Epithelial cell of prostate (primary cell): ENCODE measurements around the gene CYSTM1.
"Not testable (repeated sequence)": the region's sequence is repeated elsewhere in the genome, so short reads cannot be mapped to it uniquely, and the experiment has no call there.

Source experiments
- DNase-seq: peaks from one replicate; pipeline ENCODE4 v3.0.0-alpha.2; 2011; ENCODE audit warnings: low read depth, low spot score
- H3K27ac ChIP-seq: fragments of 450-650 bp; 2 replicates; pipeline ENCODE4 v1.5.1; 2017; ENCODE audit warnings: mild to moderate bottlenecking

CYSTM1 gene

DNA sequence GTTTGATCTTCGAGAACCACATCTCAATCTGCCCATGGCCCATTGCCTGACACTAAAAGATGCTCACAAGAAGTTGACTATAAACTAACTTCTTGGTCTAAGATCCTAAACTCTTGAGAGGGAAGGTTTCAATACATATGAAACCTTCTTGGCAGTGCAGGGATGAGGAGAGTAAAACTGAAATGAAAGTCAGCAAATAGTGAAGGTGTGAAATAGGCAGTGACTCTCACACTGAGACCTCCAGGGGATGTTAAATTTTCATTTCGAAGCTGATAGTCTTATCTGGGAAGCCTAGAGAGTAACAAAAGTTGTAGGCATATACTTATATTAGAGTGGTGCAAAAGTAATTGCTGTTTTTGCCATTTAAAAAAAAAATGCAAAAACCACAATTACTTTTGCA, 974 bp upstream of the CYSTM1 start:
- no peak overlapping the region for H3K27ac ChIP-seq
- DNase-seq, result no peak

DNA sequence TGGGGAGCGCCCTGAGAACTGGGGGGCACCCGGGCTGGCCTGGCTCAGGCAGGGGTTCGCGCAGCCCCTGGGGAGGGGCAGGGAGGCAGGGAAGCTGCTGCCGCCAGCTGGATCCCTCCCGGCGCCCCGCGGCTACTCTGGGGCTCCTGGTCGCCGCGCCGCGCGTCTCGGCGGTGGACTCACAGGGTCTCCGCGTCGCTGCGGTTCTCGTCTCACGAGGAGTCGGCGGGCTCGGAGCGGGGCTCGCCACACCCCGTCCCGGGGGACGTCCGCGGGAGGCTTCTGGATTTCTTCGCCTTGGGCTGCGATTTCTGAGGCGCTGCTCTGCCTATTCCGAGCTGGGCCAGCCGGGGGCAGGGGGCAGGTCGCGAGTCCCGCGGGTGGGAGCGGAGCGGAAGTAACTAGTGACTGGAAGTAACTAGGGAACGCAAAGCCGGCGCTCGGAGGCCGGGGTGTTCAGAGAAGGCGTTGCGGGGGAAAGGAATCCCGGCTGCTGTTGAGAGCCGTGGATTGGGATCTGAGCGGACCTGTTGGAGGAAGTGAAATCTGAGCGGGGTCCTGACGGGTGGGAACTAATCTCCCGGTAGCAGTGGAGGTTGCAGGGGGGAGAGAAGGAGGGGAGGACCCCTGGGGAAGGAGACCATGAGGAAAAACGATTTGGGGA, 511 bp downstream of the CYSTM1 start:
- DNase-seq, result no peak
- peak overlapping the region; percentile 79 for H3K27ac ChIP-seq

DNA sequence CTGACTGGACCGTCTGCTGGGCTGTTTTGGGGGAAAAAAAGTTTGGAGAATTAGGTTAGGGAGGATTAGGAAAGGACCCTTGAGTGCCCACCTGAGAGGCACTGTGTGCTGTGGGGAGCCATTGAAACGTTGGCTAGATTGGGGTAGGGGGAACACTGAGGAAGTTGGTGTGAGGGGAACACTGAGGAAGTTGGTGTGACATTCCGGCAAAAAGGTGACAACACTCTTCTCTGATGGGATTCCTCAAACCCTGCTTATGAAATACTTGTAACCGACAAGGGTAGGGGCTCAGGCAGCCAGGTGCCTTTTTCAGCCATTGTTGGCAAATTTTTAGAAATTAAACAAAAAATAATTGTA, 1.0 kb downstream of the CYSTM1 start:
- DNase-seq, result no peak
- H3K27ac ChIP-seq, result peak overlapping the region; percentile 79

DNA sequence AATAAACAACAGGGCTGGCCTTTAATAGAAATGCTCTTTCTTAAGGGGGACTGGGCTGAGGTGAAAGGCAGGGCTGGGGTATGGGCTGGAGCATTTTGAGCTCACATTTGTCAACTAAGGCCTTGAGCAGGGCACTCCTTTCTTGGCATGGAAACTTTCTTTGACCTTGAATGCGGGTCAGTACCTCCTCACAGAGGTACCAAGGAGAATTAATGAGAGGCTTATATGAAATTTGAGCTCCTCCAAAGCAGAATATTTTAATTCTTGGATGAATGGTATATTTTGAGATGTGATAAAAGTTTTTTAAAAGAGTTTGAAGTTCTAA, 3.1 kb downstream of the CYSTM1 start:
- no peak overlapping the region for H3K27ac ChIP-seq
- DNase-seq, result no peak

DNA sequence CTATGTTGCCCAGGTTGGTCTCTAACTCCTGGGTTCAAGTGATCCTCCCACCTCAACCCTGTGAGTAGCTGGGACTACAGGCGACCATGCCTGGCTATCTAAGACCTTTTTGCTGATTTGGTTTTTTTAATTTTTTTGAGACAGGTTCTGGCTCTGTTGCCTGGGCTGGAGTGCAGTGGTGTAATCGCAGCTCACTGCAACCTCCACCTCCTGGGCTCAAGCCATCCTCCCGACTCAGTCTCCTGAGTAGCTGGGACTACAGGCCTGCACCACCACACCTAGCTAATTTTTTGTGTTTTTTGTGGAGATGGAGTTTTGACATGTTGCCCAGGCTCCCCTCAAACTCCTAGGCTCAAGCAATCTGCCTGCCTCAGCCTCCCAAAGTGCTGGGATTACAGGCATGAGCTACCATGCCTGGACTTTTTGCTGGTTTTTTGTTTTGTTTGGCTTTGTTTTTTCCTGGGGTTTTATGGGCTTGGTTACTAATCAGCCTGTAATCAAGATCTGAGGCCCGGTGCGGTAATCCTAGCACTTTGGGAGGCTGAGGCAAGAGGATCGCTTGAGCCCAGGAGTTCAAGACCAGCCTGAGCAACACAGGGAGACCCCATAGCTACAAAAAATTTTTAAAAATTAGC, 3.6 kb downstream of the CYSTM1 start:
- H3K27ac ChIP-seq, result no peak overlapping the region
- DNase-seq, result no peak

DNA sequence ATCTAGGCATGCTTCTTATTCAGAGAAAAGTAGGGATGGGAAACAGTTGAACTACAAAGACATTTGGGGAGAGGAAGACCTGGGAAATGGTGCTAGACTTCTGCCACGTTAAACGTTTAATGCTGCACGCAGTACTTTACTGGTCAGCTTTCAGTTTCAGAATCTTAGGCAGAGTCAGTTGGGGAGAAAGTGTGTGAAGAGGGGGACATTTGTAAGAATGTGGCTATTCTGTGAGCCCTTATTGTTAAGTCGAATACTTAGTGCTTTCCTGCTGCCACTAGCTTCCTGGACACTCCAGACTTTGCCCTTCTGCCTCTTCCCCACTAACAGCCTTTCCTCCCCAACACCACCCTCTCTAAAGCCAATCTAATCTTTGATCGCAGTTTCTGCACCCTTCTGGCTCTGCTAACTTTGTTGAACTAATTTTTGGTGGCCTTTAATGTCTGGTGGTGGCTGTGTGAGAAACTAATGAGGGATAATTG, 6.1 kb downstream of the CYSTM1 start:
- no peak for DNase-seq
- H3K27ac ChIP-seq, result no peak overlapping the region

DNA sequence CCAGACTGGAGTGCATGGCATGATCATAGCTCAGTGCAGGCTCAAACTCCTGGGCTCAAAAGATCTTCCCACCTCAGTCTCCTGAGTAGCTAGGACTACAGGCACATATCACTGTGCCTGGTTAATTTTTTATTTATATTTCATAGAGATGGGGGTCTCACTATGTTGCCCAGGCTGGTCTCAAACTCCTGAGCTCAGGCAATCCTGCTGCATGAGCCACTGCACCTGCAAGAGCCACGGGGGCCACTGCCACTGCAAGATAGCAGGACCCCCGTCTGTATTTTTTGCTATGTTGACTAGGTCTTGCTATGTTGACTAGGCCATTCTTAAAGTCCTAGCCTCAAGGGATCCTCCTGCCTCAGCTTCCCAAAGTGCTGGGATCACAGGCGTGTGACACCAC, 6.5 kb downstream of the CYSTM1 start:
- no peak overlapping the region for H3K27ac ChIP-seq
- DNase-seq, result no peak

DNA sequence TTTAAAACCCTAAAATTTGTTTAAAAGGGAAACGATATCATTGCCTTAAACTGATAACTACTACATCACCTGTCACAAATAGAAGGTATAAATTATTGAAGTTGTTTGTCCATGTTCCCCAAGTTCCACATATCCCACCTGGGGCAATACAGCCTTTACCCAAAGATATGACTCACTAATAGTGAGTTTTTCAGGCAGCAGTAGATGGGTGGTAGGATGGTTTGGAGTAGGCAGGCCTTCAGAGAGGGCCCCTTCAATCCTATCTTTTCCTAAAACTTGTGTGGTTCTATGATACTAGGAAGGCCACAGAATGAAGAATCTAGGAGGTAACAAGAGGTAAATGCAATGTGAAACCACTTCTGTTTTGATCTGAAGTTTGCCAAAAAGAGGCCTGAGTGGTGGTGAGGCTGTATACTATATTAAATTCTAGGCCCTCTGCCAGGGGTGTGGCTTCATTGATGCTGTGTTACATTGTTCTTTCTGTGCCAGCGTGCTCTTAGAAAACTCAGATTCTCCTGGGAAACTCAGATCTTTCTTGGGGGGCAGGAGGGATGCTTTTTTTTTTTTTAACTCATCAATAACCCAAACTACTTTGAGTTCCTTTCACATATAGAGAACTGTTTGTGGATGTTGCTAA, 7.2 kb downstream of the CYSTM1 start:
- no peak for DNase-seq
- no peak overlapping the region for H3K27ac ChIP-seq

DNA sequence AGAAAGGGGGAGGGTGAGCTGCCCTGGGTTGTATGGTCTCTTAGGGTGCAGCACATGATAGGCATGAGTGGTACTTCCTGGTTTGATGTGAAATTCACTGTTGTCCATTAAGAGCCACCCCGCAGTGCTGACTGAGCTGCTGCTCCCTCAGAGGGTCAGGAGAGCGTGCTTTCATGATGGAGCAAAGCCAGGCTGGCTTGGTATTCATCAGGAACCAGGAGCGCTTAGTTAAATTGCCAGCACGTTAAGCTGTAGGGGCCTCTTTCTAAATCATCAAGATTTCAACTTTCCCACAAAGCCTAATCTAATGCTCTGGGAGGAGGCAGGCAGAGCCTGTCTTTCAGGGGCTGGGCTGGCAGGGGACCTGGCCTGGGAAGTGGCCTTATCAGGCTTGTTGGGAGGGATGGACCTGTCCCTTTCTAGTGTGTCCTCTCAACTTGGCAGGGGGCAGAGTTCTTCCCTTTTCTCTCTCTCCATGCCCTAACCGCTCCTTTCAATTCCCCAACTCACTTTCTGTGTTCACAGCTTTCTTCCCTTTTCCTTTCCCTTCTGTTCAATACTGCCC, 7.9 kb downstream of the CYSTM1 start:
- no peak overlapping the region for H3K27ac ChIP-seq
- DNase-seq, result no peak

DNA sequence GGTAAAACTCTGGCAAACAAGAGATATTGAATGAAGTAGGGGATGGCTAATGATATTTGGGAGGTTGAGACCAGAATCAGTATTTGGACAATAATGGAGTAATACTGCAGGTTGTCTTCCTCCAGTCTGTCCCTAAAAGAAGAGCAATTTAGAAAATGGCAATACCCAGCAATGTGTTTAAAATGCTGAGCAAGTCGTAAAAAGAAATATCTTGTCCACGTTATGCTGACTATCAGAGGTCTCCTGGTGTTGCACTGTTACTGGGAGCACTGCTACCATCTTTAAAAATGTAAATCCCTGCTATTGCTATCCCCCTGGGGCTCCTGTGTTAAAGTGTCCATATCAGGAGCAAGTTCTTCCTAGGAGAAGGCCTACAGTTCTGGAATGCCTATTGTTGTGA, 10.4 kb downstream of the CYSTM1 start:
- no peak overlapping the region for H3K27ac ChIP-seq

DNA sequence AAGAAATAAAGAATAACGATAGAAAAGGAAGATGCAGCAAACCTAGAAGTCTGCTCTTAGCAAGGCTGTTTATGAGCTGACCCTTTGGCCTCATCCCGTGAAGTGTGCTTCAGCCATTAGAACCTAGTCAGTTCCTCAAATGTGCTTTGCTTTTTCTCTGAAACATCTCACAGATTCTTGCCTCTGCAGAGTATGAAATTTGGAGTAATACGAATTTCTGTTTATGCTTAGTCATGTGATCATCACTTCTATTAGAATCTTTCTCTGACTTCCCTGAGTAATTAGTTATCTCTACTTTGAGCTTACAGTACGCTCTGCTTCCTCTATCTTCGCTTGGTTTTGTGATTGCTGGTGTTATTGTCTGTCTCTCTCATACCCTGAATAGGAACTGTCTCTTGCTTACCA, 11.3 kb downstream of the CYSTM1 start:
- no peak overlapping the region for H3K27ac ChIP-seq
- DNase-seq, result no peak

More for the DNA sequence above, 10.4 kb downstream of the CYSTM1 start:
- no peak for DNase-seq

DNA sequence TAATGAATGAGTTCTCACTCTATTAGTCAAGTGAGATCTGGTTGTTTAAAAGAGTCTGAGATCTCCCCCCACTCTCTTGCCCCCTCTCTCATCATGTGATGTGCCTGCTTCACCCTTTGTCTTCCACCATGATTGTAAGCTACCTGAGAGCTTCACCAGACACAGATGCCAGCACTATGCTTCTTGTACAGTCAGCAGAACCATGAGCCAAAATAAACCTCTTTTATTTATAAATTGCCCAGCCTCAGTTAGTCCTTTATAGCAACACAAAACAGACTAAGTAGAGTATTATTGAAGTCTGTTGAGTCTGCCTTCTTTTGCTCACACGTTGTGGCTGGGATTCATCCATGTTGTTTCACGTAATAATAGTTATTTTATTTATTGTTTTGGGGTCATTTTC, 14.3 kb downstream of the CYSTM1 start:
- H3K27ac ChIP-seq, result peak overlapping the region; percentile 57
- no peak for DNase-seq

DNA sequence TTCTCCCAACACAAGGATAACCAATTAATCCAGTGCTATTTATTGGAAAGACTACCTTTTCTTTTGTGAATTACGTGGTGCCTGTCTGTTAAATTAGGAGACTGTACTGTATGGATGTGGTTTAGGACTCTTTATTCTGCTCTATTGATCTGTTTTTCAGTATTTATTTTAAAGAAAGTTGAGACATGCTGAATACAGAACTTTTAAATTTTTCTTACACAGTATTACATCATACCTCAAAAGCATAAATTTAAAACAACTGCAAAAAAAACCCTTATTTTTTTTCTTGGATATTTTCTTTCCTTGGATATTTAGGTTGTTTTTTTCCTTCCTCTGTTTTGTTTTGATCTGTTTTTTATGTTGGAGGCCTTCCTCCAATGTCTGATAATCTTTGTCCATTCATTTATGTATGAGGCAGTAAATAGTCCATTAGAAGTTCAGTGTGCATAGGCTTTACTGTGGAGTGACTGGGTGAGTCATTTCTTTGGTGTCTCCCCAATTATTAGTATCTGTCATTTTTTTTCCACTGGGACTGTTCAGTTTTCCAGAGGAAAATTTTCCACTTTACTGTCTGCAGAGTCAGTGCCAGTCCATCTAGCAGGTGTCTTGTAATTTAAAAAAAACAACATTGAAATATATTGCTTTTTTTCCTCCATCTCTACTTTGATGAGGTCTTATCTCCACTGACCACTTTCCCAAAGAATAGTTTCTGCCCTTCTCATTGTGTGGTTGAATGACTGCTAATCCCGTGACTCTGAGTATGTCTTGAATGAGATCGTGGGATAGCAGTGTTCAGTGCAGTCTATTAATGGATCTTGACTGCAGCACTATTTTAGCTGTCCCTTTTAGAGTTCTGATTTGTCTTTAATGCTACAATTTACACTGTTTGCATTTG, 15.2 kb downstream of the CYSTM1 start:
- no peak for DNase-seq

DNA sequence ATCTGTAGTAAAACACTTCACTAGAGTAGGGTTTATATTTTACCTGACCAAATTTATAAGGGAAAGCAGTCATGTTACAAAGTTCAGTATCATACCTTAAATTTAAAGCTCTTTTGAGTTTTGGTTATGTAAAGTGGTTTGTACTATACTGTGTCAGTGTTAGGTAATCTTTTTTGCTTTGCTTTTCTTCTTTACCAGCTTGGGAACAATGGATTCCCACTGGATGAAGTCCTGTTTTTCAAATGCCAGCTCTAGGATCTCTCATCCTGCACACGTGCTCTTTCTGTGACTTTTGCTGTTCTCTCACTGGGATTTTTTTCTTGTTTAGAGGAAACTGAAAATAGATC, 15.9 kb downstream of the CYSTM1 start:
- H3K27ac ChIP-seq, result peak overlapping the region; percentile 57
- DNase-seq, result no peak

More for the DNA sequence above, 15.2 kb downstream of the CYSTM1 start:
- H3K27ac ChIP-seq, result peak overlapping the region; percentile 57

DNA sequence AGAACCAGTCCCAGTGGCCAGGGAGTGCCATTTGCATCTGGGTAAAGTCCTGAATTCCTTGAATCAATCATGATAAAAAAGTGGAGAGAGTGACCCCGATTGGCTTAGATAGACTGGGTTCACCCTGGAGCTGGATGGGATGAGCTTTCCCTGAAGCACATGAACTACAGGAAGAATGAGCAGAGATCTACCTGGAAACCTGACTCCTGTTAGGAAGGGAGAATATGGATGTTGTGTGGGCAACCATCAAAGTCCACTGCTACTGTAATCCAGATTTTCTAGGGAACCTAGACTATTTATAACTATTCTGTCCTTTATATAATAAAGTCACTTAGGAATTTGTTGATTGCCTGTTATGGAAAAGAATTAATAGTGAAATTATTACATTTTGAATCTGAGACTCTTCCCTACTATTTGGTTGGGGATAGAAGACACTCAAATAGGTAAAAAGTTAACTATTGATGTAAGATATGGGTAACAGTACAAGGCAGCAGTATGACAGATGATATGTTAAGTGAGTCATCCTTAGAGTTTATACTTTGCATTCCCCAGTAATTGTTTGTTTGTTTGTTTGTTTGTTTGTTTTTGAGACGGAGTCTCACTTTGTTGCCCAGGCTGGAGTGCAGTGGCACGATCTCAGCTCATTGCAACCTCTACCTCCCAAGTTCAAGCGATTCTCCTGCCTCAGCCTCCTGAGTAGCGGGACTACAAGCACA, 17.9 kb downstream of the CYSTM1 start:
- H3K27ac ChIP-seq, result no peak overlapping the region
- DNase-seq, result no peak

DNA sequence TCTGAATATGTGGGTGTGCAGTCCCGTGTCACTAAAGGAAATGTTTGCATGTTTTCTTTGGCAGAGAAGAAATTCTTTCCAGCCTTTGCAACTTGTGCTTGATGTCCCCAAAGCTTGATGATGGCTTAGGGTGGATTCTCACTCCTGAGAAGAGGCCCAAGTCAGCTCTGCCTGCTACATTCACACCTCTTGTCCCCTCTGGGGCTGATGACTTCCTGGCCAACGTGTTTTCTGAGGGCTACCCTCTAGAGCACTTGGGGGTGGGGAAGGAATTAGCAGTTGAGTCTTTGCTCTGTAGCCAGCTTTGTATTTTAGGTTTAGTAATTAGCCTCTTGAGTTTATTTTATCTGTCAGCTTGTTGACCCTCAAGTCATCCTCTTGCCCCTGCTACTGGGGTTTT, 19.7 kb downstream of the CYSTM1 start:
- no peak overlapping the region for H3K27ac ChIP-seq
- DNase-seq, result no peak

DNA sequence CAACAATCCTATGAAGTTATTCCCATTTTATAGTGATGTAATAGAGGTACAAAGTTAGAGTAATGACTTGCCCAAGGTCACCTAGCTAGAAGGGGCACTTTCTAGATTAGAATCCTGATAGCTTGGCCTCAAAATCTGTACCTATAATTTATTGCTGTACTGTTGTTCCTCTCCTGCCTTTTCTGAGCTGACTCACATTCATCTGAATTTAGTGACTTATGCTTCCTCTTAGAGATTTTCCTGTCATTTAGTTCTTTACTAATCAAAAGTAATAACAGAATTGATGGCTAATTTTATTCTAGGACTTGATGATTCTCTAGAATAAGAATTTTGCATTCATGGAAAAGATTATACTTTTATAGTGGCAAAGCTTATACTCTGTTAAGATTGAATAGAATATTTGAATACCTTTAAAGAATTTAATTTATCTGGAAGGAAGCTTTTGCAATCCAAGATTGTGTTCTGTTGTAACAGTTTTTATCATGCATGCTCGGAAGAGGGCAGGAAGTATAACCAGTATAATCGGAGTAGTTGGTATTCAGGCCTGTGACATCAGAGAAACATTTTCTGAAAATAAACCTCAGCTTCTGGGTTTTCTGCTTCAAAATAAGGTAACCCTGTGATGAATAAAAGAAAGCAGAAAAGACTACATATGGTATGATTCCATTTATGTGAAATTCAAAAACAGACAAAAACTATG, 21.3 kb downstream of the CYSTM1 start:
- no peak overlapping the region for H3K27ac ChIP-seq
- DNase-seq, result no peak

DNA sequence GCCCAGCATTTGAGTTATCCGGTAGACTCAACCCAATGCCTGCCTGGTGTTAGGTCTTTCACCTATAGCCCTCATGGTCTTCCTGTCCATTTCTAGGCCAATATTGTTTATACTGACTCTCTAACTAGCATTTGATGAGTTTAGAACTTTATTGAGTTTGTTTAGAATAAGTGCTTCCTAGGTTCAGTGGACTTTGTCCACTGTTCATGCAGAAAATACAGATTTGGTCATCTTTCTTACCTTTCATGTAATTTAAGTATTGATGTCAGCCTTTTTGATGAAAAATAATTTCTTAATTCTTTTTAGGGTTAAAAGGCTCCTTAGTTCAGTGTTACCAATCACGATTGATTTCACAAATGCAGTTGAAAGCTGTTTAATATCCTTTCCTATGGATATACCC, 22.0 kb downstream of the CYSTM1 start:
- DNase-seq, result no peak
- H3K27ac ChIP-seq, result no peak overlapping the region

DNA sequence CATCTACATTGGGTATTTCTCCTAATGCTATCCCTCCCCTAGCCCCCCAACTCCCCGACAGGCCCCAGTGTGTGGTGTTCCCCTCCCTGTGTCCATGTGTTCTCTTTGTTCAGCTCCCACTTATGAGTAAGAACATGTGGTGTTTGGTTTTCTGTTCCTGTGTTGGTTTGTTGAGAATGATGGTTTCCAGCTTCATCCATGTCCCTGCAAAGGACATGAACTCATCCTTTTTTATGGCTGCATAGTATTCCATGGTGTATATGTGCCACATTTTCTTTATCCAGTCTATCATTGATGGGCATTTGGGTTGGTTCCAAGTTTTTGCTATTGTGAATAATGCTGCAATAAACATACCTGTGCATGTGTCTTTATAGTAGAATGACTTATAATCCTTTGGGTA, 23.9 kb downstream of the CYSTM1 start:
- DNase-seq, H3K27ac ChIP-seq: not testable (repeated sequence)
